ENCODE data around the gene DLG3. TPM values are rescaled to one million over a fixed set of nuclear protein-coding genes. Genes with fewer than 3 reads are reported as not detected.

The DLG3 gene
- total RNA-seq, 1 donor from 2014 or later = 12.5 TPM

- Mint-ChIP-seq H3K27me3 (ENCODE audit: unreplicated experiment) (peaks cover 8% of the 10 kb centered on the region), H3K27ac (ENCODE audit: unreplicated experiment) (no peak overlapping the region), H3K4me3 (ENCODE audit: unreplicated experiment) (no peak overlapping the region), H3K4me1 (ENCODE audit: unreplicated experiment) (peaks cover 8% of the 10 kb centered on the region), H3K36me3 (ENCODE audit: unreplicated experiment) (no peaks in the 10 kb centered on the region), H3K9me3 (ENCODE audit: unreplicated experiment) (peaks cover 19% of the 10 kb centered on the region)
- DNase-seq (ENCODE audit: extremely low spot score, unreplicated experiment) = no peak
- TF ChIP-seq CTCF (IDR thresholded peaks at IDR 0.05) = no peak
Observed at GRCh38 chrX:70436343-70436742, 8.3 kb upstream of the DLG3 start.

- no peak overlapping the region for H3K27ac Mint-ChIP-seq (ENCODE audit: unreplicated experiment)
- no peak overlapping the region for H3K4me3 Mint-ChIP-seq (ENCODE audit: unreplicated experiment)
- peaks cover 15% of the 10 kb centered on the region for H3K27me3 Mint-ChIP-seq (ENCODE audit: unreplicated experiment)
- no peak for DNase-seq (ENCODE audit: extremely low spot score, unreplicated experiment)
- H3K9me3 Mint-ChIP-seq (ENCODE audit: unreplicated experiment) = peaks cover 19% of the 10 kb centered on the region
- H3K4me1 Mint-ChIP-seq (ENCODE audit: unreplicated experiment) = peaks cover 8% of the 10 kb centered on the region
- no peak for TF ChIP-seq CTCF (IDR thresholded peaks at IDR 0.05)
- H3K36me3 Mint-ChIP-seq (ENCODE audit: unreplicated experiment) = no peaks in the 10 kb centered on the region
Observed at GRCh38 chrX:70437011-70437410, 7.6 kb upstream of the DLG3 start.

GRCh38 chrX:70437921-70438665, 6.5 kb upstream of the DLG3 start:
- Mint-ChIP-seq H3K4me1 (ENCODE audit: unreplicated experiment) (peaks cover 8% of the 10 kb centered on the region), H3K27me3 (ENCODE audit: unreplicated experiment) (peaks cover 22% of the 10 kb centered on the region), H3K4me3 (ENCODE audit: unreplicated experiment) (no peak overlapping the region), H3K36me3 (ENCODE audit: unreplicated experiment) (no peaks in the 10 kb centered on the region), H3K9me3 (ENCODE audit: unreplicated experiment) (peaks cover 18% of the 10 kb centered on the region), H3K27ac (ENCODE audit: unreplicated experiment) (no peak overlapping the region)
- no peak for TF ChIP-seq CTCF (IDR thresholded peaks at IDR 0.05)
- no peak for DNase-seq (ENCODE audit: extremely low spot score, unreplicated experiment)

GRCh38 chrX:70439016-70439415, 5.6 kb upstream of the DLG3 start:
- Mint-ChIP-seq H3K4me1 (ENCODE audit: unreplicated experiment) (peaks cover 3% of the 10 kb centered on the region), H3K36me3 (ENCODE audit: unreplicated experiment) (no peaks in the 10 kb centered on the region), H3K27me3 (ENCODE audit: unreplicated experiment) (peaks cover 22% of the 10 kb centered on the region), H3K27ac (ENCODE audit: unreplicated experiment) (no peak overlapping the region), H3K9me3 (ENCODE audit: unreplicated experiment) (peaks cover 15% of the 10 kb centered on the region), H3K4me3 (ENCODE audit: unreplicated experiment) (no peak overlapping the region)
- DNase-seq (ENCODE audit: extremely low spot score, unreplicated experiment) = no peak
- TF ChIP-seq CTCF (IDR thresholded peaks at IDR 0.05) = no peak

GRCh38 chrX:70442224-70442623, 2.4 kb upstream of the DLG3 start:
- H3K36me3 Mint-ChIP-seq (ENCODE audit: unreplicated experiment) = no peaks in the 10 kb centered on the region

More at GRCh38 chrX:70442224-70442623, 2.4 kb upstream of the DLG3 start:
- TF ChIP-seq CTCF (IDR thresholded peaks at IDR 0.05) = no peak
- Mint-ChIP-seq H3K9me3 (ENCODE audit: unreplicated experiment) (peaks cover 11% of the 10 kb centered on the region), H3K27ac (ENCODE audit: unreplicated experiment) (no peak overlapping the region), H3K4me3 (ENCODE audit: unreplicated experiment) (no peak overlapping the region), H3K4me1 (ENCODE audit: unreplicated experiment) (peaks cover 4% of the 10 kb centered on the region), H3K27me3 (ENCODE audit: unreplicated experiment) (peaks cover 28% of the 10 kb centered on the region)
- no peak for DNase-seq (ENCODE audit: extremely low spot score, unreplicated experiment)
